Fibroblast of villous mesenchyme (primary cell): ENCODE data around the gene ZBTB20. TPM values are rescaled to one million over a fixed set of nuclear protein-coding genes. Genes with fewer than 3 reads are reported as not detected.

Source experiments
- DNase-seq: peaks from one replicate; pipeline ENCODE4 v3.0.0-alpha.2; 2010; ENCODE audit warnings: low read depth
- H3K4me3 ChIP-seq: 2 replicates; pipeline ENCODE4 v1.5.1; 2011; ENCODE audit warnings: low read depth, mild to moderate bottlenecking, low read length
- CTCF ChIP-seq: IDR thresholded peaks from 2 replicates; pipeline ENCODE4 v1.5.1; 2012; ENCODE audit warnings: low read depth, mild to moderate bottlenecking, low read length; ENCODE audit not compliant: insufficient read depth
- total RNA-seq: library from RNA; depleted of rRNA; stranded (reverse); fragments of >200 nt; gene quantifications from 2 replicates; pipeline ENCODE4 v1.2.3, GENCODE V29; 2012

ZBTB20 gene
- total RNA-seq, 1 donor, result 28.1 TPM

- H3K4me3 ChIP-seq, result no peak overlapping the region
- no peak for TF ChIP-seq CTCF
- peak; percentile 31 for DNase-seq
Measured at GRCh38 chr3:114506591-114507300, 640.3 kb downstream of the ZBTB20 start.

DNA sequence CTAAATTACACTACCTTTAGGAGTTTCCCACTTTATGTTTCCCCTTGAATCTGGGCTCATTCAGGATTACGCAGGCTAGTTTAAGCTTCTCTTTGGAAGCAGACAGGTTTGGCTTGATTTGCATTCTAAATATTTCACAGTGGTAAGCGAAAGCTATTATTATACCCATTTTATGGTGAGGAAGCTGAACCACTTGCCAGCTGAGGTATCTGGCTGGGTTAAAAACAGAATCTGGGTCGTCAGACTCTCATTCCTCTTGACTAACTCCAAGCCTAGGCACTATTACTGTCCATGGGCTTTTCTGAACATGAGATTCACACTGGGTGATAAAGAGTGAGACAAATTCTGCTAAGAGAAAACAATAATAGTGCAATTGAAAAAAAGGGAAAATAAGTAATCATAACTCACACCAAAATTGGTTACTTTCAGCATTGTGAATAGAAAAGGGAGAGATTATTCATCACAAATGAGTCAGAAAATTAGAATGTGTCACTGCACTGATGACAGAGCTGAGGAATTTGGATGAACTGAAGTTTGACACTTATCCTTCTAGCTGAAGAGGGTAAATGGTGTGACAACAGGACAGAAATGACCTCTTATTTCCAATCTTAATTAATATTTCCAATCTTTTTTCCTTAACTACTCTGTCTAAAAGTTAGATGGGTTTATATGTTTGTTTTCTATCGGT is 642.0 kb downstream of the ZBTB20 start:
- H3K4me3 ChIP-seq, result no peak overlapping the region
- no peak for TF ChIP-seq CTCF
- DNase-seq, result no peak

GRCh38 chr3:114502204-114502603 is 644.9 kb downstream of the ZBTB20 start:
- no peak overlapping the region for H3K4me3 ChIP-seq
- TF ChIP-seq CTCF, result no peak

DNA sequence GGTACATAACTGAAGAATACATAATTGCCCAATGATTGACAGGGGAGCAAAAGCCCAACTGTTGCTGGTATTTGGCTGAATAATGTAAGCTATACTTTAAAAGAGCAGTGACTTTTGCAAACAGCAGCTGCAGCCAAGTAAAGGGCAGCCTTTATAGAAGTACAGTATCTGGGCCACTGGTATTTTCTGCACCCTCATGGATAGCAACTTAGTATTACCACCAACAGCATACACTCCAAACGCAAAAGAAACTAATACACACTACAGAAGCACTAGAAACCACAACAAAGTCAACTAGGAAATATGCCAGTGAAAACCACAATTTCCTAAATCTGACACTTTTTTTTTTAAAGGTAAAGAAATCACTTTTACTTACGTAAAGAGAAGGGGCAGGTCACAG is 647.1 kb downstream of the ZBTB20 start:
- TF ChIP-seq CTCF, result no peak
- H3K4me3 ChIP-seq, result no peak overlapping the region
- peak; percentile 15 for DNase-seq

More at GRCh38 chr3:114502204-114502603, 644.9 kb downstream of the ZBTB20 start:
- DNase-seq, result no peak

GRCh38 chr3:114498539-114499370 is 648.3 kb downstream of the ZBTB20 start:
- DNase-seq, result peak; percentile 74
- TF ChIP-seq CTCF, result no peak
- H3K4me3 ChIP-seq, result no peak overlapping the region

DNA sequence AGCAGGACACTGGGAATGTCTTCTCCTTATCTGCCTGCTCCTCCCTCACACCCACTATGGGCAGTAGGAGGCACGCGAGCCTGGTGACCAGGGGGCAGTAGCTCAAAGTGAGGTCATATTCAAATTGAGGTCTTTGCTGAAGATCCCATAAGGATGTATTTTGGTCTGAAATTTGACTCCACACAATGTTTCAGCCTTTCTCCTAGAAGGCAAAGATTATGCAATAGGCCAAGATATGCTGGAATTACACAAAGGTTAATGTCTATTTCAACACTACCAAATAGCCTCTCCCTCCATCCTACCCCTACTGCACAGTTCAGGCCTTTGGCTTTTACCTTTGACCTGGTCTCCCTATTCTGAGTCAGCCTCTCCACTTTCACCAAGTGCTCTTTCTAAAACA is 650.2 kb downstream of the ZBTB20 start:
- no peak overlapping the region for H3K4me3 ChIP-seq
- DNase-seq, result peak; percentile 90
- peak; percentile 17 for TF ChIP-seq CTCF
